OCI-LY7 (cell line): ENCODE data around the gene WDTC1. TPM values are rescaled to one million over a fixed set of nuclear protein-coding genes. Genes with fewer than 3 reads are reported as not detected.

Experiments
- BruUV-seq: library from RNA; stranded (reverse); fragments of 400-500 nt; replicated peaks from 2 replicates; lab custom pipeline; 2021; lab: Mats Ljungman, UMichigan
- CTCF ChIA-PET: fragments of 300-600 bp; sonication (Branson Sonifier 250); formaldehyde crosslinking; loops from one replicate; lab custom pipeline; 2022; ENCODE audit warnings: antibody characterized with exemption; ENCODE audit not compliant: unreplicated experiment; lab: Charles Lee
- POLR2A ChIA-PET: fragments of 300-600 bp; sonication (Branson Sonifier 250); formaldehyde crosslinking; loops from one replicate; lab custom pipeline; 2022; ENCODE audit warnings: antibody characterized with exemption; lab: Charles Lee
- DNase-seq: peaks from one replicate; pipeline ENCODE4 v3.0.0-alpha.2; 2015; ENCODE audit warnings: low spot score
- H2AFZ ChIP-seq: fragments of 200-600 bp; sonication (generic), shearing (Covaris generic); 2 replicates; pipeline ENCODE4 v1.6.1; 2014; ENCODE audit warnings: mild to moderate bottlenecking, antibody characterized with exemption, low read length, moderate library complexity
- H3K27ac ChIP-seq: fragments of 200-600 bp; sonication (generic); 2 replicates; pipeline ENCODE4 v1.5.1; 2014; ENCODE audit warnings: mixed run types, low read depth, mild to moderate bottlenecking, moderate library complexity, low read length, inconsistent platforms; ENCODE audit not compliant: poor library complexity, severe bottlenecking
- H3K36me3 ChIP-seq: fragments of 200-600 bp; sonication (generic); 2 replicates; pipeline ENCODE4 v1.6.1; 2014; ENCODE audit warnings: mild to moderate bottlenecking, antibody characterized with exemption, low read length, moderate library complexity, mixed read lengths; ENCODE audit not compliant: insufficient read depth
- H3K4me1 ChIP-seq: fragments of 200-600 bp; sonication (generic); 2 replicates; pipeline ENCODE4 v1.5.1; 2014; ENCODE audit warnings: mild to moderate bottlenecking, low read length; ENCODE audit not compliant: insufficient read depth, poor library complexity, severe bottlenecking
- H3K4me2 ChIP-seq: fragments of 200-600 bp; sonication (generic); 2 replicates; pipeline ENCODE4 v1.6.1; 2014; ENCODE audit warnings: mild to moderate bottlenecking, low read length
- H3K4me3 ChIP-seq: fragments of 200-600 bp; sonication (generic); 2 replicates; pipeline ENCODE4 v1.5.1; 2014; ENCODE audit warnings: mild to moderate bottlenecking, low read depth, low read length; ENCODE audit not compliant: poor library complexity, severe bottlenecking
- H3K79me2 ChIP-seq: fragments of 200-600 bp; sonication (generic); 2 replicates; pipeline ENCODE4 v1.6.1; 2016; ENCODE audit warnings: low read depth, mild to moderate bottlenecking, low read length, moderate library complexity, mixed read lengths; ENCODE audit not compliant: insufficient read depth
- H3K9me2 ChIP-seq: fragments of 200-600 bp; sonication (generic); 2 replicates; pipeline ENCODE4 v1.6.1; 2016; ENCODE audit warnings: mild to moderate bottlenecking, low read length, mixed read lengths; ENCODE audit not compliant: insufficient read depth
- H3K9me3 ChIP-seq: fragments of 200-600 bp; sonication (generic); 2 replicates; pipeline ENCODE4 v1.6.1; 2014; ENCODE audit warnings: mild to moderate bottlenecking, mixed run types, low read length, mixed read lengths
- H4K20me1 ChIP-seq: fragments of 200-600 bp; sonication (generic); 2 replicates; pipeline ENCODE4 v1.6.1; 2014; ENCODE audit warnings: mild to moderate bottlenecking, antibody characterized with exemption, low read length, moderate library complexity, mixed read lengths; ENCODE audit not compliant: insufficient read depth
- EZH2phosphoT487 ChIP-seq: fragments of 200-600 bp; sonication (generic); IDR thresholded peaks from 2 replicates; pipeline ENCODE4 v1.6.1; 2018; ENCODE audit warnings: low read depth, borderline replicate concordance, mild to moderate bottlenecking, mixed run types, antibody characterized with exemption, low read length, moderate library complexity, mixed read lengths
- intact Hi-C: fragments of 100-400 bp; cut with micrococcal nuclease; formaldehyde crosslinking; loops from one replicate; pipeline ENCODE4 v1.10.0; 2022; ENCODE audit not compliant: unreplicated experiment
- total RNA-seq, 2 experiments: library from RNA; depleted of rRNA in 1 of 2; stranded (reverse); fragments of >200 nt in 1 of 2; shearing (Covaris generic) in 1 of 2; gene quantifications; 2 replicates each; pipeline ENCODE4 v1.2.3, GENCODE V29; 2014 to 2022
- TF ChIP-seq, protein P1 (sequence below): fragments of 200-600 bp; sonication (generic); conservative IDR thresholded peaks from 2 replicates; pipeline ENCODE4 v1.5.1; 2014; ENCODE audit warnings: mild to moderate bottlenecking, antibody characterized with exemption, low read length, moderate library complexity, mixed read lengths

The WDTC1 gene
- total RNA-seq, 2 experiments from 2014 or later = 18.2 to 27.8 TPM

DNA sequence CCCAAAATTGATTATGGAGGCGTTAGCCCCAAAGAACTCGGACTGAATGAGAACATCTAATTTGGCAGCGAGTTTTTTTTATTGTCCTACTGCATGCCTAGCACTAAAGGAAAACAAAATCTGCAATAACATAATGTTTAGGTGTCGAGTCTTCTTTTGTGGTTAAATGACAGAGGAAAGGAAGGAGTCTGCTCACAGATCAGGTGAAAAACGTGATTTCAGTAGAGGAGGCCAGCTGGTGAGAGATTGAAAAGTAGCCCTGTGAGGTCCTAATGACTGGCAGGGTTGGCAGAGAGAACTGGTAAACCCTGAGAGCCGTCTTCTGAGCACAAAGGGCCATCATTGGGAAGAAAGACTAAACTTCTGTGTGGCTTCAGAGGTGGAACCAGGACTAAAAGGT, 24.2 kb downstream of the WDTC1 start:
- DNase-seq = no peak
- H3K36me3 ChIP-seq = no peaks in the 10 kb centered on the region
- no peak overlapping the region for H2AFZ ChIP-seq
- no peaks in the 10 kb centered on the region for H3K9me2 ChIP-seq
- peaks cover 4% of the 10 kb centered on the region for H3K4me1 ChIP-seq
- H3K27ac ChIP-seq = no peak overlapping the region
- no peaks in the 10 kb centered on the region for H3K79me2 ChIP-seq
- BruUV-seq = no TSS peak
- no peak overlapping the region for H3K4me3 ChIP-seq
- no peaks in the 10 kb centered on the region for H3K9me3 ChIP-seq
- H4K20me1 ChIP-seq = no peaks in the 10 kb centered on the region
- ChIA-PET POLR2A (interaction anchor here (0.6 to 0.7 kb wide), 3 partner anchors 50 to 891 kb away, joined by 3 to 6 read pairs (median 3); no protein-coding TSS in a partner anchor), CTCF (no interaction called here)
- intact Hi-C loops = no loop called here
- H3K4me2 ChIP-seq = no peak overlapping the region
- TF ChIP-seq EZH2phosphoT487 = no peak
- TF ChIP-seq, protein P1, sequence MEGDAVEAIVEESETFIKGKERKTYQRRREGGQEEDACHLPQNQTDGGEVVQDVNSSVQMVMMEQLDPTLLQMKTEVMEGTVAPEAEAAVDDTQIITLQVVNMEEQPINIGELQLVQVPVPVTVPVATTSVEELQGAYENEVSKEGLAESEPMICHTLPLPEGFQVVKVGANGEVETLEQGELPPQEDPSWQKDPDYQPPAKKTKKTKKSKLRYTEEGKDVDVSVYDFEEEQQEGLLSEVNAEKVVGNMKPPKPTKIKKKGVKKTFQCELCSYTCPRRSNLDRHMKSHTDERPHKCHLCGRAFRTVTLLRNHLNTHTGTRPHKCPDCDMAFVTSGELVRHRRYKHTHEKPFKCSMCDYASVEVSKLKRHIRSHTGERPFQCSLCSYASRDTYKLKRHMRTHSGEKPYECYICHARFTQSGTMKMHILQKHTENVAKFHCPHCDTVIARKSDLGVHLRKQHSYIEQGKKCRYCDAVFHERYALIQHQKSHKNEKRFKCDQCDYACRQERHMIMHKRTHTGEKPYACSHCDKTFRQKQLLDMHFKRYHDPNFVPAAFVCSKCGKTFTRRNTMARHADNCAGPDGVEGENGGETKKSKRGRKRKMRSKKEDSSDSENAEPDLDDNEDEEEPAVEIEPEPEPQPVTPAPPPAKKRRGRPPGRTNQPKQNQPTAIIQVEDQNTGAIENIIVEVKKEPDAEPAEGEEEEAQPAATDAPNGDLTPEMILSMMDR = no peak

GRCh38 chr1:27267153-27267552, 32.7 kb downstream of the WDTC1 start:
- Histone ChIP-seq H3K36me3 (no peaks in the 10 kb centered on the region), H2AFZ (no peak overlapping the region), H3K9me2 (no peaks in the 10 kb centered on the region), H3K4me2 (no peak overlapping the region), H3K4me3 (no peak overlapping the region), H3K9me3 (no peaks in the 10 kb centered on the region), H3K27ac (no peak overlapping the region), H4K20me1 (no peaks in the 10 kb centered on the region), H3K4me1 (no peaks in the 10 kb centered on the region), H3K79me2 (no peaks in the 10 kb centered on the region)
- BruUV-seq = no TSS peak
- TF ChIP-seq EZH2phosphoT487 = no peak
- TF ChIP-seq, protein P1 = no peak
- CTCF ChIA-PET = interaction anchor here (0.9 kb wide), 1 partner anchor 13 kb away, joined by 3 read pairs; no protein-coding TSS in a partner anchor
- DNase-seq = no peak
- POLR2A ChIA-PET = interaction anchor here (0.5 to 1.0 kb wide), 5 partner anchors 12 to 233 kb away, joined by 3 to 7 read pairs (median 3); no protein-coding TSS in a partner anchor
- intact Hi-C loops = no loop called here

DNA sequence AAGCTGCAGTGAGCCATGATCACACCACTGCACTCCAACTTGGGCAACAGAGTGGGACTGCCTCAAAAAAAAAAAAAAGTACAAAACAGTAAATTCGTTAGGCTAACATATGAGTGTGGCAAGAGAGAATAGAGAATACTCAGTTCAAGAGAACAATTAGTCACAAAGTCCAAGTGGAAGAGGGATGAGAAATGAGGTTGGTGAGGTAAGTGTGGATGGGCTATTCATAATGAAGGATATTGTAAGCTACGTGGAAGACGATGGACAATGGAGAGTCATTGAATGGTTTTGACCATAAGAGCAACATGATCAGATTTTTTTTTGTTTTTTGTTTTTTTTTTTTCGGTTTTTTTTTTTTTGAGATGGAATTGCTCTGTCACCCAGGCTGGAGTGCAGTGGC, 34.8 kb downstream of the WDTC1 start:
- POLR2A ChIA-PET = no interaction called here
- TF ChIP-seq EZH2phosphoT487 = no peak
- TF ChIP-seq, protein P1 = no peak
- intact Hi-C loops = no loop called here
- Histone ChIP-seq H3K4me1 (no peaks in the 10 kb centered on the region), H3K4me3 (no peak overlapping the region), H4K20me1 (no peaks in the 10 kb centered on the region), H3K9me3 (no peaks in the 10 kb centered on the region), H2AFZ (no peak overlapping the region), H3K79me2 (no peaks in the 10 kb centered on the region), H3K9me2 (no peaks in the 10 kb centered on the region), H3K27ac (no peak overlapping the region), H3K36me3 (no peaks in the 10 kb centered on the region), H3K4me2 (no peak overlapping the region)
- DNase-seq = no peak
- CTCF ChIA-PET = no interaction called here
- no TSS peak for BruUV-seq
